ENCODE data around the gene MAU2. TPM values are rescaled to one million over a fixed set of nuclear protein-coding genes. Genes with fewer than 3 reads are reported as not detected.
A peak's percentile ranks its signal among the peaks of the same experiment; 100 is the strongest.
"Not testable (repeated sequence)": the region's sequence is repeated elsewhere in the genome, so short reads cannot be mapped to it uniquely, and the experiment has no call there.

MAU2 gene
- total and polyA plus RNA-seq, 2 donors (not counting 1 experiment from before 2014, with no cell fraction given) = 11.1 to 29.4 TPM

GRCh38 chr19:19348266-19348665 lies 27.6 kb downstream of the MAU2 start:
- no peaks in the 10 kb centered on the region for H3K79me2 ChIP-seq (ENCODE audit: control insufficient read depth, insufficient read depth, low read length)
- H3K36me3 ChIP-seq (ENCODE audit: control insufficient read depth, insufficient read depth, low read length) = peaks cover 42% of the 10 kb centered on the region
- no peaks in the 10 kb centered on the region for H3K27me3 ChIP-seq (ENCODE audit: control insufficient read depth, insufficient read depth, low read length)
- DNase-seq (ENCODE audit: low read depth in 2 of 2) = peak in 1 of 2 donors; percentile 43
- TF ChIP-seq, protein P1, sequence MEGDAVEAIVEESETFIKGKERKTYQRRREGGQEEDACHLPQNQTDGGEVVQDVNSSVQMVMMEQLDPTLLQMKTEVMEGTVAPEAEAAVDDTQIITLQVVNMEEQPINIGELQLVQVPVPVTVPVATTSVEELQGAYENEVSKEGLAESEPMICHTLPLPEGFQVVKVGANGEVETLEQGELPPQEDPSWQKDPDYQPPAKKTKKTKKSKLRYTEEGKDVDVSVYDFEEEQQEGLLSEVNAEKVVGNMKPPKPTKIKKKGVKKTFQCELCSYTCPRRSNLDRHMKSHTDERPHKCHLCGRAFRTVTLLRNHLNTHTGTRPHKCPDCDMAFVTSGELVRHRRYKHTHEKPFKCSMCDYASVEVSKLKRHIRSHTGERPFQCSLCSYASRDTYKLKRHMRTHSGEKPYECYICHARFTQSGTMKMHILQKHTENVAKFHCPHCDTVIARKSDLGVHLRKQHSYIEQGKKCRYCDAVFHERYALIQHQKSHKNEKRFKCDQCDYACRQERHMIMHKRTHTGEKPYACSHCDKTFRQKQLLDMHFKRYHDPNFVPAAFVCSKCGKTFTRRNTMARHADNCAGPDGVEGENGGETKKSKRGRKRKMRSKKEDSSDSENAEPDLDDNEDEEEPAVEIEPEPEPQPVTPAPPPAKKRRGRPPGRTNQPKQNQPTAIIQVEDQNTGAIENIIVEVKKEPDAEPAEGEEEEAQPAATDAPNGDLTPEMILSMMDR (conservative IDR thresholded peaks at IDR 0.05 in 1 of 2, IDR thresholded peaks at IDR 0.05 in 1 of 2; ENCODE audit: low read depth in 1 of 2, low read length in 2 of 2) = no peak
- TF ChIP-seq EZH2 (IDR thresholded peaks at IDR 0.05; ENCODE audit: low read length, missing control alignments) = no peak
- H3K27ac ChIP-seq (ENCODE audit: insufficient read depth, low read length) = no peak overlapping the region
- no peak overlapping the region for H3K4me2 ChIP-seq (ENCODE audit: extremely low read depth, insufficient read depth, low read length)
- no peaks in the 10 kb centered on the region for H3K4me1 ChIP-seq (ENCODE audit: control insufficient read depth, extremely low read depth, insufficient read depth, low read length)
- no peaks in the 10 kb centered on the region for H4K20me1 ChIP-seq (ENCODE audit: control insufficient read depth, extremely low read depth, insufficient read depth, low read length)
- no peak overlapping the region for H3K9ac ChIP-seq (ENCODE audit: insufficient read depth, low read length)
- H3K9me3 ChIP-seq (ENCODE audit: control insufficient read depth, insufficient read depth, low read depth, low read length) = no peaks in the 10 kb centered on the region
- no peak overlapping the region for H3K4me3 ChIP-seq (replicated peaks in 1 of 4; ENCODE audit: control extremely low read depth in 1 of 4, insufficient read depth in 1 of 4, low read depth in 3 of 4, low read length in 4 of 4)
- no peak overlapping the region for H2AFZ ChIP-seq (ENCODE audit: low read length)

DNA sequence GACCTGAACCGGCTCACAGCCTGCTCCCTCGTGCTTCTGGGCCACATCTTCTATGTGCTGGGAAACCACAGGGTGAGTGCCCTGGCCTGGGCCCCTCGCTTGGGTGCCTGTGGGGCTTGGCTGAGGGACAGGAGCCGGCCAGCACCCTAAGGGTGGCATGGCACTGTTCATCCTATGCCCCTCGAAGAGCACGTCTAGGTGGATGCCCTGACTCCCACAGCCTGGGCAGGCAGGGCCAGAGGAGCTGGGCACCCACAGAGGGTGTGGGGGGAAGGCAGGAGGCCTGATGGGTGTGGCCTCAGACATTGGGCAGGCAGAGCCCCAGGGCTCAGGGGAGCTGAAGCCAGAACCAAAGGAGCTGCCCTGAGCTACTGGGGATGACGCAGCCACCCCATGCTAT lies 28.7 kb downstream of the MAU2 start:
- DNase-seq (ENCODE audit: low read depth in 2 of 2) = no peak
- no peak overlapping the region for H3K27ac ChIP-seq (ENCODE audit: insufficient read depth, low read length)
- TF ChIP-seq, protein P1 (conservative IDR thresholded peaks at IDR 0.05 in 1 of 2, IDR thresholded peaks at IDR 0.05 in 1 of 2; ENCODE audit: low read depth in 1 of 2, low read length in 2 of 2) = no peak
- H3K4me1 ChIP-seq (ENCODE audit: control insufficient read depth, extremely low read depth, insufficient read depth, low read length) = no peaks in the 10 kb centered on the region
- H3K27me3 ChIP-seq (ENCODE audit: control insufficient read depth, insufficient read depth, low read length) = no peaks in the 10 kb centered on the region
- no peaks in the 10 kb centered on the region for H3K79me2 ChIP-seq (ENCODE audit: control insufficient read depth, insufficient read depth, low read length)
- H3K4me2 ChIP-seq (ENCODE audit: extremely low read depth, insufficient read depth, low read length) = no peak overlapping the region
- peaks cover 46% of the 10 kb centered on the region for H3K36me3 ChIP-seq (ENCODE audit: control insufficient read depth, insufficient read depth, low read length)
- no peaks in the 10 kb centered on the region for H4K20me1 ChIP-seq (ENCODE audit: control insufficient read depth, extremely low read depth, insufficient read depth, low read length)
- no peak overlapping the region for H3K4me3 ChIP-seq (replicated peaks in 1 of 4; ENCODE audit: control extremely low read depth in 1 of 4, insufficient read depth in 1 of 4, low read depth in 3 of 4, low read length in 4 of 4)
- no peak overlapping the region for H3K9ac ChIP-seq (ENCODE audit: insufficient read depth, low read length)
- H2AFZ ChIP-seq (ENCODE audit: low read length) = no peak overlapping the region
- H3K9me3 ChIP-seq (ENCODE audit: control insufficient read depth, insufficient read depth, low read depth, low read length) = no peaks in the 10 kb centered on the region

DNA sequence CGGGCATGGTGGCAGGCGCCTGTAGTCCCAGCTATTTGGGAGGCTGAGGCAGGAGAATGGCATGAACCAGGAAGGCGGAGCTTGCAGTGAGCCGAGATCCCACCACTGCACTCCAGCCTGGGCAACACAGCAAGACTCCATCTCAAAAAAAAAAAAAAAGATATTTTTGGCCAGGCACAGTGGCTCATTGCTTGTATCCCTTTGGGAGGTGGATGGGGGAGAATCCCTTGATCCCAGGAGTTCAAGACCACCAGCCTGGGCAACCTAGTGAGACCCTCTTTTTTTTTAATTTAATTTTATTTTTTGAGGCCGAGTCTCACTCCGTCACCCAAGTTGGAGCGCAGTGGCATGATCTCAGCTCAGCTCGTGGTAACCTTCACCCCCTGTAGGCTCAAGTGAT lies 30.1 kb downstream of the MAU2 start:
- not testable (repeated sequence) for H2AFZ ChIP-seq (ENCODE audit: low read length); H4K20me1 ChIP-seq (ENCODE audit: control insufficient read depth, extremely low read depth, insufficient read depth, low read length); H3K9ac ChIP-seq (ENCODE audit: insufficient read depth, low read length); H3K79me2 ChIP-seq (ENCODE audit: control insufficient read depth, insufficient read depth, low read length); H3K9me3 ChIP-seq (ENCODE audit: control insufficient read depth, insufficient read depth, low read depth, low read length); H3K27me3 ChIP-seq (ENCODE audit: control insufficient read depth, insufficient read depth, low read length); H3K4me2 ChIP-seq (ENCODE audit: extremely low read depth, insufficient read depth, low read length); H3K27ac ChIP-seq (ENCODE audit: insufficient read depth, low read length); H3K4me3 ChIP-seq (replicated peaks in 1 of 4; ENCODE audit: control extremely low read depth in 1 of 4, insufficient read depth in 1 of 4, low read depth in 3 of 4, low read length in 4 of 4); DNase-seq (ENCODE audit: low read depth in 2 of 2); H3K4me1 ChIP-seq (ENCODE audit: control insufficient read depth, extremely low read depth, insufficient read depth, low read length)
- H3K36me3 ChIP-seq (ENCODE audit: control insufficient read depth, insufficient read depth, low read length) = peaks cover 46% of the 10 kb centered on the region
